Esophagus muscularis mucosa (tissue), 4 donors: ENCODE data around the gene TEDC1. TPM values are rescaled to one million over a fixed set of nuclear protein-coding genes. Genes with fewer than 3 reads are reported as not detected.

Experiments
- DNase-seq: peaks from one replicate; pipeline ENCODE4 v3.0.0-alpha.2; 2017; ENCODE audit errors: extremely low spot score
- H3K27ac ChIP-seq, 4 donors: fragments of 200-600 bp; sonication (generic); replicated peaks in 1 of 4; 1 replicate in 3 of 4; 2 replicates in 1 of 4; pipeline ENCODE4 v1.5.1; 2016 to 2019; ENCODE audit warnings: mild to moderate bottlenecking in 1 of 4
- H3K27me3 ChIP-seq, 4 donors: fragments of 200-600 bp; sonication (generic); one replicate each; pipeline versions ENCODE4 v1.5.1 to v1.6.0; 2016 to 2019
- H3K36me3 ChIP-seq, 4 donors: fragments of 200-600 bp; sonication (generic); one replicate each; pipeline ENCODE4 v1.5.1; 2016 to 2019
- H3K4me1 ChIP-seq, 4 donors: fragments of 200-600 bp; sonication (generic); one replicate each; pipeline ENCODE4 v1.5.1; 2016 to 2019
- H3K4me3 ChIP-seq, 4 donors: fragments of 200-600 bp; sonication (generic); 1 replicate in 2 of 4; 2 replicates in 2 of 4; pipeline ENCODE4 v1.5.1; 2016 to 2019; ENCODE audit warnings: mild to moderate bottlenecking in 4 of 4, moderate library complexity in 1 of 4
- H3K9me3 ChIP-seq, 4 donors: fragments of 200-600 bp; sonication (generic); 1 replicate in 3 of 4; 2 replicates in 1 of 4; pipeline ENCODE4 v1.5.1; 2016 to 2019
- CTCF ChIP-seq, 3 experiments: fragments of 200-600 bp in 2 of 3; fragments of 450-650 bp in 1 of 3; sonication (generic) in 2 of 3; IDR thresholded peaks; one replicate each; pipeline ENCODE4 v1.5.1; 2017 to 2019; ENCODE audit warnings: antibody characterized with exemption in 3 of 3, mild to moderate bottlenecking in 2 of 3, moderate library complexity in 1 of 3
- EP300 ChIP-seq: sonication (generic); formaldehyde crosslinking; IDR thresholded peaks from one replicate; pipeline ENCODE4 v1.6.1; 2017; ENCODE audit warnings: antibody characterized with exemption
- POLR2A ChIP-seq: fragments of 450-650 bp; IDR thresholded peaks from one replicate; pipeline ENCODE4 v1.6.1; 2017; ENCODE audit warnings: antibody characterized with exemption, moderate library complexity, mild to moderate bottlenecking, low read depth
- POLR2AphosphoS5 ChIP-seq, 2 donors: sonication (generic); formaldehyde crosslinking; IDR thresholded peaks; one replicate each; pipeline ENCODE4 v1.6.1; 2017; ENCODE audit warnings: antibody characterized with exemption in 2 of 2
- WGBS: methylation state at CpG from one replicate; pipeline ENCODE4 v1.1.5; 2018; 5-methylcytosine and 5-hydroxymethylcytosine counted together
- intact Hi-C: fragments of 100-400 bp; cut with DNase I; formaldehyde crosslinking; loops from one replicate; pipeline ENCODE4 v1.15.1; 2023
- total RNA-seq, 4 donors: library from RNA; depleted of rRNA; stranded (reverse); fragments of >200 nt; gene quantifications; one replicate each; pipeline versions ENCODE4 v1.1.0 to v1.2.1, GENCODE V29; 2016

Gene TEDC1
- total RNA-seq, 4 donors from 2014 or later: 3.8 to 6.6 (median 4.7) TPM

GRCh38 chr14:105530285-105531087 lies 39.4 kb downstream of the TEDC1 start:
- intact Hi-C loops: no loop called here
- no peaks in the 10 kb centered on the region for H3K9me3 ChIP-seq
- H3K4me3 ChIP-seq: no peak overlapping the region
- 82% methylated on average over 15 of the region's 19 CpGs for WGBS
- H3K4me1 ChIP-seq: peaks cover 27 to 49% (median 40%) of the 10 kb centered on the region in 4 donors
- peaks cover 0 to 19% (median 0%) of the 10 kb centered on the region in 4 donors for H3K36me3 ChIP-seq
- no peak for TF ChIP-seq POLR2A
- TF ChIP-seq EP300: no peak
- TF ChIP-seq CTCF (IDR thresholded peaks at IDR 0.05): no peak
- no peak for TF ChIP-seq POLR2AphosphoS5 (IDR thresholded peaks at IDR 0.05)
- no peak overlapping the region for H3K27ac ChIP-seq
- no peak for DNase-seq
- peaks cover 0 to 22% (median 0%) of the 10 kb centered on the region in 4 donors for H3K27me3 ChIP-seq

GRCh38 chr14:105531088-105531893 lies 40.2 kb downstream of the TEDC1 start:
- H3K9me3 ChIP-seq: no peaks in the 10 kb centered on the region
- TF ChIP-seq CTCF (IDR thresholded peaks at IDR 0.05): no peak
- no peak for TF ChIP-seq POLR2A
- TF ChIP-seq EP300: no peak
- no peak for TF ChIP-seq POLR2AphosphoS5 (IDR thresholded peaks at IDR 0.05)
- DNase-seq: no peak
- H3K27ac ChIP-seq: no peak overlapping the region
- H3K4me3 ChIP-seq: no peak overlapping the region
- peaks cover 24 to 41% (median 34%) of the 10 kb centered on the region in 4 donors for H3K4me1 ChIP-seq
- intact Hi-C loops: no loop called here
- WGBS: 96% methylated on average over 13 of the region's 30 CpGs
- H3K36me3 ChIP-seq: peaks cover 0 to 19% (median 0%) of the 10 kb centered on the region in 4 donors
- H3K27me3 ChIP-seq: peaks cover 0 to 30% (median 2%) of the 10 kb centered on the region in 4 donors

- DNase-seq: no peak
- intact Hi-C loops: no loop called here
- WGBS: 88% methylated on average over 4 of the region's 19 CpGs
- Histone ChIP-seq H3K4me3 (no peak overlapping the region), H3K27ac (no peak overlapping the region), H3K9me3 (no peaks in the 10 kb centered on the region), H3K36me3 (peaks cover 0 to 19% (median 0%) of the 10 kb centered on the region in 4 donors), H3K4me1 (peaks cover 20 to 35% (median 28%) of the 10 kb centered on the region in 4 donors), H3K27me3 (peaks cover 0 to 38% (median 5%) of the 10 kb centered on the region in 4 donors)
- TF ChIP-seq CTCF (IDR thresholded peaks at IDR 0.05) (no peak), POLR2A (no peak), EP300 (no peak), POLR2AphosphoS5 (IDR thresholded peaks at IDR 0.05) (no peak)
Observed at GRCh38 chr14:105531894-105532623, 41.0 kb downstream of the TEDC1 start.

GRCh38 chr14:105532735-105533141 lies 41.7 kb downstream of the TEDC1 start:
- DNase-seq: no peak
- Histone ChIP-seq H3K9me3 (no peaks in the 10 kb centered on the region), H3K36me3 (peaks cover 0 to 19% (median 0%) of the 10 kb centered on the region in 4 donors), H3K27ac (no peak overlapping the region), H3K4me1 (peaks cover 13 to 30% (median 23%) of the 10 kb centered on the region in 4 donors), H3K27me3 (peaks cover 0 to 45% (median 10%) of the 10 kb centered on the region in 4 donors), H3K4me3 (no peak overlapping the region)
- TF ChIP-seq POLR2AphosphoS5 (IDR thresholded peaks at IDR 0.05): no peak
- peak in 1 of 3 experiments; percentile 11 for TF ChIP-seq CTCF (IDR thresholded peaks at IDR 0.05)
- WGBS: 54% methylated on average over 10 of the region's 10 CpGs
- intact Hi-C loops: no loop called here
